WTC11 (cell line): Measurements from ENCODE around the gene CHRNB2. TPM values are rescaled to one million over a fixed set of nuclear protein-coding genes. Genes with fewer than 3 reads are reported as not detected.

Experiments
- ATAC-seq: fragments of 200-7000 bp; cut with Tn5 transposase; 2 replicates; pipeline ENCODE4 v1.10.0; 2021; ENCODE audit warnings: mild to moderate bottlenecking, moderate library complexity
- CTCF ChIA-PET: fragments of 300-600 bp; sonication (Branson Sonifier 250); formaldehyde crosslinking; loops from one replicate; lab custom pipeline; 2021; ENCODE audit warnings: antibody characterized with exemption; lab: Charles Lee
- POLR2A ChIA-PET: fragments of 350-600 bp; sonication (Branson Sonifier 250); formaldehyde crosslinking; loops from one replicate; lab custom pipeline; 2021; ENCODE audit warnings: antibody characterized with exemption; lab: Charles Lee
- DNase-seq: peaks from one replicate; pipeline ENCODE4 v3.0.0; 2021; ENCODE audit warnings: low spot score
- H3K27ac Mint-ChIP-seq: 2 replicates; pipeline ENCODE4 v1.8.0; 2021; ENCODE audit warnings: mixed read lengths
- H3K27me3 Mint-ChIP-seq: 2 replicates; pipeline ENCODE4 v1.8.0; 2021; ENCODE audit warnings: low read depth, mild to moderate bottlenecking, moderate library complexity, mixed read lengths
- H3K36me3 Mint-ChIP-seq: 2 replicates; pipeline ENCODE4 v1.8.0; 2021; ENCODE audit warnings: mixed read lengths
- H3K4me1 Mint-ChIP-seq: 2 replicates; pipeline ENCODE4 v1.8.0; 2022; ENCODE audit warnings: mixed read lengths
- H3K4me3 Mint-ChIP-seq: 2 replicates; pipeline ENCODE4 v1.8.0; 2021; ENCODE audit warnings: mild to moderate bottlenecking, moderate library complexity, mixed read lengths
- H3K9me3 Mint-ChIP-seq: 2 replicates; pipeline ENCODE4 v1.8.0; 2021; ENCODE audit warnings: mixed read lengths
- ATF1 ChIP-seq: sonication (generic); formaldehyde crosslinking; IDR thresholded peaks from 2 replicates; pipeline ENCODE4 v1.8.1; 2023; ENCODE audit warnings: mild to moderate bottlenecking, moderate library complexity, missing genetic modification reagents
- CREB1 ChIP-seq: sonication (generic); formaldehyde crosslinking; IDR thresholded peaks from 2 replicates; pipeline ENCODE4 v1.8.0; 2023; ENCODE audit warnings: mild to moderate bottlenecking, missing genetic modification reagents
- CTCF ChIP-seq: fragments of 200-600 bp; IDR thresholded peaks from 2 replicates; pipeline ENCODE4 v1.8.0; 2022; ENCODE audit warnings: antibody characterized with exemption
- E2F1 ChIP-seq: sonication (generic); formaldehyde crosslinking; IDR thresholded peaks from 2 replicates; pipeline ENCODE4 v1.8.0; 2022; ENCODE audit warnings: mild to moderate bottlenecking, missing genetic modification reagents
- E2F4 ChIP-seq: sonication (generic); formaldehyde crosslinking; IDR thresholded peaks from 2 replicates; pipeline ENCODE4 v1.8.1; 2022; ENCODE audit warnings: low read depth, mild to moderate bottlenecking, moderate library complexity, missing genetic modification reagents, borderline replicate concordance
- EMX1 ChIP-seq: fragments of 250-450 bp; sonication (Bioruptor Pico); IDR thresholded peaks from 2 replicates; pipeline ENCODE4 v1.8.0; 2021; ENCODE audit warnings: mild to moderate bottlenecking
- FOXP1 ChIP-seq: sonication (generic); formaldehyde crosslinking; IDR thresholded peaks from 2 replicates; pipeline ENCODE4 v1.8.0; 2022; ENCODE audit warnings: missing genetic modification reagents, mild to moderate bottlenecking, moderate library complexity, borderline replicate concordance
- FOXP4 ChIP-seq: sonication (generic); formaldehyde crosslinking; IDR thresholded peaks from 2 replicates; pipeline ENCODE4 v1.8.0; 2022; ENCODE audit warnings: mild to moderate bottlenecking, missing genetic modification reagents
- GRHL2 ChIP-seq: fragments of 250-450 bp; sonication (Bioruptor Pico); IDR thresholded peaks from 2 replicates; pipeline ENCODE4 v1.8.0; 2022; ENCODE audit warnings: mild to moderate bottlenecking, moderate library complexity; ENCODE audit not compliant: insufficient replicate concordance, severe bottlenecking
- NR2C2 ChIP-seq: sonication (generic); formaldehyde crosslinking; IDR thresholded peaks from 2 replicates; pipeline ENCODE4 v1.8.0; 2022; ENCODE audit warnings: mild to moderate bottlenecking, missing genetic modification reagents
- SMAD4 ChIP-seq: sonication (generic); formaldehyde crosslinking; IDR thresholded peaks from 2 replicates; pipeline ENCODE4 v1.8.0; 2022; ENCODE audit warnings: mild to moderate bottlenecking, missing genetic modification reagents
- SOX15 ChIP-seq: fragments of 250-450 bp; sonication (Bioruptor Pico); IDR thresholded peaks from 2 replicates; pipeline ENCODE4 v1.9.0; 2021; ENCODE audit warnings: mild to moderate bottlenecking
- TP53 ChIP-seq: sonication (generic); formaldehyde crosslinking; IDR thresholded peaks from 2 replicates; pipeline ENCODE4 v1.8.1; 2023; ENCODE audit warnings: mild to moderate bottlenecking, missing genetic modification reagents
- ZNF138 ChIP-seq: sonication (generic); formaldehyde crosslinking; conservative IDR thresholded peaks from 2 replicates; pipeline ENCODE4 v1.8.1; 2022; ENCODE audit warnings: mild to moderate bottlenecking, moderate library complexity, missing genetic modification reagents
- ZNF396 ChIP-seq: fragments of 250-450 bp; sonication (Bioruptor Pico); IDR thresholded peaks from 2 replicates; pipeline ENCODE4 v1.8.0; 2021; ENCODE audit warnings: mild to moderate bottlenecking, moderate library complexity, borderline replicate concordance
- ZNF671 ChIP-seq: fragments of 250-450 bp; sonication (Bioruptor Pico); IDR thresholded peaks from 2 replicates; pipeline ENCODE4 v1.8.0; 2021; ENCODE audit warnings: mild to moderate bottlenecking
- total RNA-seq: library from RNA; stranded (reverse); gene quantifications from 3 replicates; pipeline ENCODE4 v1.2.3, GENCODE V29; 2021
- TF ChIP-seq, protein P1 (sequence below): sonication (generic); formaldehyde crosslinking; conservative IDR thresholded peaks from 2 replicates; pipeline ENCODE4 v1.8.1; 2023; ENCODE audit warnings: mild to moderate bottlenecking, low read depth, missing genetic modification reagents, moderate library complexity
- TF ChIP-seq, protein P2 (sequence below): fragments of 250-450 bp; sonication (Bioruptor Pico); IDR thresholded peaks from 2 replicates; pipeline ENCODE4 v2.1.2; 2022; ENCODE audit warnings: mild to moderate bottlenecking, moderate library complexity
- TF ChIP-seq, protein P3 (sequence below): fragments of 250-450 bp; sonication (Bioruptor Pico); conservative IDR thresholded peaks from 2 replicates; pipeline ENCODE4 v1.9.0; 2021; ENCODE audit warnings: mild to moderate bottlenecking

CHRNB2 gene
- total RNA-seq, 1 experiment from 2014 or later = 1.7 TPM

- no peak overlapping the region for H3K4me3 Mint-ChIP-seq
Observed at GRCh38 chr1:154553056-154554030, 14.2 kb upstream of the CHRNB2 start.

More at GRCh38 chr1:154553056-154554030, 14.2 kb upstream of the CHRNB2 start:
- DNase-seq = no peak
- H3K36me3 Mint-ChIP-seq = peaks cover 74% of the 10 kb centered on the region
- H3K4me1 Mint-ChIP-seq = peaks cover 21% of the 10 kb centered on the region
- no peak for ATAC-seq
- H3K27ac Mint-ChIP-seq = no peak overlapping the region
- no peaks in the 10 kb centered on the region for H3K9me3 Mint-ChIP-seq
- POLR2A ChIA-PET = no interaction called here
- CTCF ChIA-PET = interaction anchor here (2.0 kb wide), 1 partner anchor 74 kb away, joined by 9 read pairs; no protein-coding TSS in a partner anchor
- no peak for TF ChIP-seq FOXP1 (CRISPR knock-in tag)
- TF ChIP-seq, protein P1, sequence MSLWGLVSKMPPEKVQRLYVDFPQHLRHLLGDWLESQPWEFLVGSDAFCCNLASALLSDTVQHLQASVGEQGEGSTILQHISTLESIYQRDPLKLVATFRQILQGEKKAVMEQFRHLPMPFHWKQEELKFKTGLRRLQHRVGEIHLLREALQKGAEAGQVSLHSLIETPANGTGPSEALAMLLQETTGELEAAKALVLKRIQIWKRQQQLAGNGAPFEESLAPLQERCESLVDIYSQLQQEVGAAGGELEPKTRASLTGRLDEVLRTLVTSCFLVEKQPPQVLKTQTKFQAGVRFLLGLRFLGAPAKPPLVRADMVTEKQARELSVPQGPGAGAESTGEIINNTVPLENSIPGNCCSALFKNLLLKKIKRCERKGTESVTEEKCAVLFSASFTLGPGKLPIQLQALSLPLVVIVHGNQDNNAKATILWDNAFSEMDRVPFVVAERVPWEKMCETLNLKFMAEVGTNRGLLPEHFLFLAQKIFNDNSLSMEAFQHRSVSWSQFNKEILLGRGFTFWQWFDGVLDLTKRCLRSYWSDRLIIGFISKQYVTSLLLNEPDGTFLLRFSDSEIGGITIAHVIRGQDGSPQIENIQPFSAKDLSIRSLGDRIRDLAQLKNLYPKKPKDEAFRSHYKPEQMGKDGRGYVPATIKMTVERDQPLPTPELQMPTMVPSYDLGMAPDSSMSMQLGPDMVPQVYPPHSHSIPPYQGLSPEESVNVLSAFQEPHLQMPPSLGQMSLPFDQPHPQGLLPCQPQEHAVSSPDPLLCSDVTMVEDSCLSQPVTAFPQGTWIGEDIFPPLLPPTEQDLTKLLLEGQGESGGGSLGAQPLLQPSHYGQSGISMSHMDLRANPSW (CRISPR knock-in tag) = no peak
- TF ChIP-seq CTCF = no peak
- no peak for TF ChIP-seq NR2C2 (CRISPR knock-in tag)
- no peak for TF ChIP-seq GRHL2 (CRISPR knock-in tag)
- TF ChIP-seq, protein P2, sequence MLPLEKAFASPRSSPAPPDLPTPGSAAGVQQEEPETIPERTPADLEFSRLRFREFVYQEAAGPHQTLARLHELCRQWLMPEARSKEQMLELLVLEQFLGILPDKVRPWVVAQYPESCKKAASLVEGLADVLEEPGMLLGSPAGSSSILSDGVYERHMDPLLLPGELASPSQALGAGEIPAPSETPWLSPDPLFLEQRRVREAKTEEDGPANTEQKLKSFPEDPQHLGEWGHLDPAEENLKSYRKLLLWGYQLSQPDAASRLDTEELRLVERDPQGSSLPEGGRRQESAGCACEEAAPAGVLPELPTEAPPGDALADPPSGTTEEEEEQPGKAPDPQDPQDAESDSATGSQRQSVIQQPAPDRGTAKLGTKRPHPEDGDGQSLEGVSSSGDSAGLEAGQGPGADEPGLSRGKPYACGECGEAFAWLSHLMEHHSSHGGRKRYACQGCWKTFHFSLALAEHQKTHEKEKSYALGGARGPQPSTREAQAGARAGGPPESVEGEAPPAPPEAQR (CRISPR knock-in tag) = no peak
- no peak for TF ChIP-seq TP53 (CRISPR knock-in tag)
- no peak for TF ChIP-seq EMX1 (CRISPR knock-in tag)
- TF ChIP-seq ATF1 (CRISPR knock-in tag) = no peak
- TF ChIP-seq ZNF138 = no peak
- no peak for TF ChIP-seq ZNF396 (CRISPR knock-in tag)
- TF ChIP-seq SOX15 (CRISPR knock-in tag) = no peak
- TF ChIP-seq E2F1 (CRISPR knock-in tag) = no peak
- TF ChIP-seq, protein P3, sequence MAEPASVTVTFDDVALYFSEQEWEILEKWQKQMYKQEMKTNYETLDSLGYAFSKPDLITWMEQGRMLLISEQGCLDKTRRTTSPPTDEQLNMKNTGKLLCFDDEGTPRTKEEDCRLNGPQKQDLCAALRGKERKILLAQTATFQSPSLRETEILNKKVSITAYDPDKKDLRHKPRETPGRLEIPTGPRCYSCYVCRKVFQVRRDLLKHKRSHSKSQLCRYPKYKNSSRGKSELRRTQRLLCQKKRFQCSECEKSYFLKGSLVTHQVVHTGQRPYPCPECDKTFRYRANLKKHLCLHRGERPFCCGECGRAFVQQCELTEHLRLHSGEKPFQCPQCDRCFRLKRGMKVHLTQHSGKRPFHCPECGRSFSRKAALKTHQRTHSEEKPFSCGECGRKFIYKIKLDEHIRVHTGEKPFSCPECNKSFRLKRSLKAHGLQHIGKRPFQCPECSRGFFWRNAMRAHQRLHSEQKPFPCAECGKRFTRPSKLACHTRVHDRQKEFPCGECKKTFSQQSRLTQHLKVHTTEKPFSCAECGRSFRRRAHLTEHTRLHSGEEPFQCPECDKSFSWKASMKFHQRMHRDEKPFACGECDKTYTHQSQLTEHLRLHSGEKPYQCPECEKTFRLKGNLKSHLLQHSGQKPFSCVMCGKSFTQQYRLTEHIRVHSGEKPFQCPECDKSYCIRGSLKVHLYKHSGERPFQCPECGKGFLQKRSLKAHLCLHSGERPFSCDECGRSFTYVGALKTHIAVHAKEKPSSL = no peak
- TF ChIP-seq FOXP4 (CRISPR knock-in tag) = no peak
- TF ChIP-seq ZNF671 = no peak
- no peak for TF ChIP-seq E2F4 (CRISPR knock-in tag)
- TF ChIP-seq SMAD4 = no peak
- no peak for TF ChIP-seq CREB1 (CRISPR knock-in tag)
- H3K27me3 Mint-ChIP-seq = no peaks in the 10 kb centered on the region
